Measurements from ENCODE around the gene OTULIN. TPM values are rescaled to one million over a fixed set of nuclear protein-coding genes. Genes with fewer than 3 reads are reported as not detected.

OTULIN gene
- polyA plus RNA-seq, 1 donor (not counting 4 experiments of a cell fraction or from before 2014, with no cell fraction given) = 18.3 TPM

DNA sequence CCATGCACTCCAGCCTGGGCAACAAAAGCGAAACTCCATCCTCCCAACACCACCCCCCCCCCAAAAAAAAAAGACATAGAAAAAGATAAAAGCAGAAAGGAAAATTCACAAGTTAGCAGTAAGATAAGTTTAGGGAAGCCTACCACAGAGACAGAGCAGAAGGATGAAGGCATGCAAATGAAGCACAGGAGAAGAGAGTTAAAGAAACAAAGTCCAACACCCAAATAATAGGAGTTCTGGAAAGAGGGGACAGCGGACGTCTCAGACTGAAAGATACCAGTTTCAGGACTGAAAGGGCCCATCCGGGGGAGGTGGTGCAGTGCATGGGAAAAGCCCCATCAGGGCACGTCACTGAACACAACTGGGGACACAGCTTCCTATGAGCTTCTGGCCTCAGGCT is 54.3 kb downstream of the OTULIN start:
- Histone ChIP-seq H3K9ac (ENCODE audit: control insufficient read depth, extremely low read depth, insufficient read depth, low read length) (no peak overlapping the region), H3K27me3 (ENCODE audit: control insufficient read depth, extremely low read depth, insufficient read depth, low read length) (no peaks in the 10 kb centered on the region), H3K79me2 (ENCODE audit: control insufficient read depth, insufficient read depth, low read length) (no peaks in the 10 kb centered on the region), H3K4me3 (ENCODE audit: control insufficient read depth in 2 of 3, extremely low read depth in 1 of 3, insufficient read depth in 2 of 3, low read depth in 1 of 3, low read length in 3 of 3) (no peak overlapping the region), H3K9me3 (ENCODE audit: control insufficient read depth, low read depth, low read length) (no peaks in the 10 kb centered on the region), H2AFZ (ENCODE audit: control insufficient read depth, low read length) (no peak overlapping the region), H4K20me1 (ENCODE audit: control insufficient read depth, extremely low read depth, insufficient read depth, low read length) (no peaks in the 10 kb centered on the region), H3K36me3 (ENCODE audit: control insufficient read depth in 2 of 2, extremely low read depth in 1 of 2, insufficient read depth in 2 of 2, low read length in 2 of 2) (peaks cover 4% of the 10 kb centered on the region in 2 experiments), H3K4me2 (ENCODE audit: control insufficient read depth, extremely low read depth, insufficient read depth, low read depth, low read length) (no peak overlapping the region), H3K27ac (ENCODE audit: control insufficient read depth, insufficient read depth, low read length) (no peak overlapping the region), H3K9me1 (ENCODE audit: control insufficient read depth, extremely low read depth, insufficient read depth, low read length) (no peaks in the 10 kb centered on the region), H3K4me1 (ENCODE audit: control insufficient read depth, extremely low read depth, insufficient read depth, low read length) (no peaks in the 10 kb centered on the region)
- dilution Hi-C loops (cut with MboI; ENCODE audit: extremely low pct_ligation_motif_present, low sequenced_read_pairs) = no loop called here
- DNase-seq (ENCODE audit: low read depth, low spot score) (no peak), FAIRE-seq (no peak)
- TF ChIP-seq, protein P1, sequence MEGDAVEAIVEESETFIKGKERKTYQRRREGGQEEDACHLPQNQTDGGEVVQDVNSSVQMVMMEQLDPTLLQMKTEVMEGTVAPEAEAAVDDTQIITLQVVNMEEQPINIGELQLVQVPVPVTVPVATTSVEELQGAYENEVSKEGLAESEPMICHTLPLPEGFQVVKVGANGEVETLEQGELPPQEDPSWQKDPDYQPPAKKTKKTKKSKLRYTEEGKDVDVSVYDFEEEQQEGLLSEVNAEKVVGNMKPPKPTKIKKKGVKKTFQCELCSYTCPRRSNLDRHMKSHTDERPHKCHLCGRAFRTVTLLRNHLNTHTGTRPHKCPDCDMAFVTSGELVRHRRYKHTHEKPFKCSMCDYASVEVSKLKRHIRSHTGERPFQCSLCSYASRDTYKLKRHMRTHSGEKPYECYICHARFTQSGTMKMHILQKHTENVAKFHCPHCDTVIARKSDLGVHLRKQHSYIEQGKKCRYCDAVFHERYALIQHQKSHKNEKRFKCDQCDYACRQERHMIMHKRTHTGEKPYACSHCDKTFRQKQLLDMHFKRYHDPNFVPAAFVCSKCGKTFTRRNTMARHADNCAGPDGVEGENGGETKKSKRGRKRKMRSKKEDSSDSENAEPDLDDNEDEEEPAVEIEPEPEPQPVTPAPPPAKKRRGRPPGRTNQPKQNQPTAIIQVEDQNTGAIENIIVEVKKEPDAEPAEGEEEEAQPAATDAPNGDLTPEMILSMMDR (optimal IDR thresholded peaks at IDR 0.05 in 1 of 3, IDR thresholded peaks at IDR 0.05 in 1 of 3, conservative IDR thresholded peaks at IDR 0.05 in 1 of 3; ENCODE audit: extremely low read depth in 1 of 3, insufficient read depth in 2 of 3, low read length in 3 of 3) = no peak

DNA sequence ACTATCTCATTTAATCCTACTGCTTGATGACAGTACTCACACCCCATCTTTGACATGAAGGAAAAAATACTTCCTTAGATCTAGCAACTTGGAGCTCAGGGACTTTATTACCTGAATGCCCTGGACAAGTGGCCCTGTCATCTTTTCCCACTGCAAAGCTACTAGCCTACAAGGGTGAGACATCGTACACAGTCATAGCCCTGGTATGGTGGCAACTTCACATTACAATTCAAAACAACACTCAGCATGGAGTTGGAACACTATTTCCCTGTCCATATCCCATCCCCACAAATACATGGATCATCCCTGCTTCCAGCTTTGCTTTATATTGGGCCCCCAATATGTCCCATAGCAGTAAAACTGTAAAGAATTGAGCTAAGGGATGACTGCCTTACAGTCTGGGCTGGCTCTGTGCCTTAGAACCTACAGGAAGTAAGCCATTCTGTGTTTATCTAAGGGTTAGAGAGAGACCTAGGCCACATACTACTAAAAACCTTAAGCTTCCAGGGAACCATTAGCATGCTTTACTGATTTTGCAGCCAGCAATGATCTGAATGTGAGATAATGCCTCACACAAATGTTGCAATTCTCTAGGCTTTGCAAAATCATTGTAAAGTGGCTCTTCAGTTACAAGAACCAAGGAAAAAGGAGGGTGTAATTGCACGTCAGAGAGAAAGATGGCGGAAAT is 55.9 kb downstream of the OTULIN start:
- Histone ChIP-seq H3K4me1 (ENCODE audit: control insufficient read depth, extremely low read depth, insufficient read depth, low read length) (no peaks in the 10 kb centered on the region), H3K4me3 (ENCODE audit: control insufficient read depth in 2 of 3, extremely low read depth in 1 of 3, insufficient read depth in 2 of 3, low read depth in 1 of 3, low read length in 3 of 3) (no peak overlapping the region), H3K27ac (ENCODE audit: control insufficient read depth, insufficient read depth, low read length) (no peak overlapping the region), H2AFZ (ENCODE audit: control insufficient read depth, low read length) (no peak overlapping the region), H3K9ac (ENCODE audit: control insufficient read depth, extremely low read depth, insufficient read depth, low read length) (no peak overlapping the region), H3K4me2 (ENCODE audit: control insufficient read depth, extremely low read depth, insufficient read depth, low read depth, low read length) (no peak overlapping the region), H4K20me1 (ENCODE audit: control insufficient read depth, extremely low read depth, insufficient read depth, low read length) (no peaks in the 10 kb centered on the region), H3K79me2 (ENCODE audit: control insufficient read depth, insufficient read depth, low read length) (no peaks in the 10 kb centered on the region), H3K27me3 (ENCODE audit: control insufficient read depth, extremely low read depth, insufficient read depth, low read length) (no peaks in the 10 kb centered on the region), H3K36me3 (ENCODE audit: control insufficient read depth in 2 of 2, extremely low read depth in 1 of 2, insufficient read depth in 2 of 2, low read length in 2 of 2) (peaks cover 0 to 2% of the 10 kb centered on the region in 2 experiments), H3K9me1 (ENCODE audit: control insufficient read depth, extremely low read depth, insufficient read depth, low read length) (no peaks in the 10 kb centered on the region), H3K9me3 (ENCODE audit: control insufficient read depth, low read depth, low read length) (no peaks in the 10 kb centered on the region)
- DNase-seq (ENCODE audit: low read depth, low spot score) (no peak), FAIRE-seq (no peak)
- dilution Hi-C loops (cut with MboI; ENCODE audit: extremely low pct_ligation_motif_present, low sequenced_read_pairs) = no loop called here
- TF ChIP-seq, protein P1 (optimal IDR thresholded peaks at IDR 0.05 in 1 of 3, IDR thresholded peaks at IDR 0.05 in 1 of 3, conservative IDR thresholded peaks at IDR 0.05 in 1 of 3; ENCODE audit: extremely low read depth in 1 of 3, insufficient read depth in 2 of 3, low read length in 3 of 3) = no peak
- no peak for TF ChIP-seq EZH2 (IDR thresholded peaks at IDR 0.05; ENCODE audit: low read length)
